Esophagus squamous epithelium (tissue), 5 donors: ENCODE measurements around the gene SIX2. TPM values are rescaled to one million over a fixed set of nuclear protein-coding genes. Genes with fewer than 3 reads are reported as not detected.

ENCODE experiments used
- DNase-seq: peaks from one replicate; lab custom pipeline; 2025; lab: John Stamatoyannopoulos, UW
- H3K27ac ChIP-seq, 4 donors: fragments of 200-600 bp; sonication (generic); one replicate each; pipeline ENCODE4 v1.5.1; 2016 to 2019; ENCODE audit warnings: mild to moderate bottlenecking in 1 of 4
- H3K27me3 ChIP-seq, 4 donors: fragments of 200-600 bp; sonication (generic); 1 replicate in 3 of 4; 2 replicates in 1 of 4; pipeline versions ENCODE4 v1.5.1 to v1.6.0; 2017 to 2021; ENCODE audit warnings: antibody characterized with exemption in 1 of 4
- H3K36me3 ChIP-seq, 3 donors: fragments of 200-600 bp; sonication (generic); one replicate each; pipeline ENCODE4 v1.5.1; 2016 to 2019
- H3K4me1 ChIP-seq, 3 donors: fragments of 200-600 bp; sonication (generic); one replicate each; pipeline ENCODE4 v1.5.1; 2017 to 2019
- H3K4me3 ChIP-seq, 4 donors: fragments of 200-600 bp; sonication (generic); 1 replicate in 3 of 4; 2 replicates in 1 of 4; pipeline ENCODE4 v1.5.1; 2016 to 2019; ENCODE audit warnings: mild to moderate bottlenecking in 2 of 4, moderate library complexity in 1 of 4
- H3K9me3 ChIP-seq, 3 donors: fragments of 200-600 bp; sonication (generic); one replicate each; pipeline ENCODE4 v1.5.1; 2016 to 2019
- POLR2A ChIP-seq, 4 donors: fragments of 450-650 bp; IDR thresholded peaks; one replicate each; pipeline ENCODE4 v1.6.1; 2017; ENCODE audit warnings: antibody characterized with exemption in 4 of 4, mild to moderate bottlenecking in 4 of 4, moderate library complexity in 3 of 4
- WGBS, 2 donors: methylation state at CpG; one replicate each; pipeline ENCODE4 v1.1.5; 2018; 5-methylcytosine and 5-hydroxymethylcytosine counted together
- intact Hi-C: fragments of 100-400 bp; cut with DNase I; formaldehyde crosslinking; loops from one replicate; pipeline ENCODE4 v1.15.0; 2022
- total RNA-seq, 4 donors: library from RNA; depleted of rRNA; stranded (reverse); fragments of >200 nt; gene quantifications; one replicate each; pipeline ENCODE4 v1.1.0, GENCODE V29; 2016
- TF ChIP-seq, protein P1 (sequence below), 6 experiments: fragments of 450-650 bp in 4 of 6; fragments of 200-600 bp in 2 of 6; sonication (generic) in 2 of 6; IDR thresholded peaks; one replicate each; pipeline ENCODE4 v1.5.1; 2016 to 2019; ENCODE audit warnings: antibody characterized with exemption in 6 of 6, mild to moderate bottlenecking in 4 of 6, moderate library complexity in 4 of 6
- donor health status: DM: yes; HTN: yes; CAD: no.

The SIX2 gene
- total RNA-seq, 4 donors from 2014 or later = 0.19 TPM; not detected in 3

DNA sequence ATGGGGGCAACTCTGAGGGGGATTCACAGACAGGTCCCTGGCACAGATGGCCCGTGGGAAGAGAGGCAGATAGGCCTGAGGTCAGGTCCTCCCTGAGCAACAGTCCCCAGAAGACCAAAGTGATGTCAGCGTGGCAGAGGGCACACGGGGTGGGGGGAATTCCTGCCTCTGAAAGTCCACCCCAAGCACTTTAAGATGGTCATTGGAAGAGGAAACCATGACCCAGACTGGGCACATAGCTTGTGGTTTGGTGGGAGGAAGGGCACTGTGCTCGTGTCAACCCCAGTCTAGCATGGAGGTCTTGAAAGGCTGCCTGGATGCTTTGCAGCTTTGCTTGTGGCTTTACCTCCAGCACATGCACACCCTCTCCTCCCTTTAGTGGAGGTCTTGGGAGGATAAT is 38.0 kb upstream of the SIX2 start:
- no peaks in the 10 kb centered on the region for H3K4me1 ChIP-seq
- H3K27me3 ChIP-seq = peaks cover 0 to 22% (median 1%) of the 10 kb centered on the region in 4 donors
- 58 to 63% methylated on average over 4 of the region's 4 CpGs for WGBS, 2 donors
- DNase-seq = no peak
- H3K9me3 ChIP-seq = no peaks in the 10 kb centered on the region
- H3K4me3 ChIP-seq = no peak overlapping the region
- intact Hi-C loops = no loop called here
- no peaks in the 10 kb centered on the region for H3K36me3 ChIP-seq
- H3K27ac ChIP-seq = no peak overlapping the region
- TF ChIP-seq, protein P1, sequence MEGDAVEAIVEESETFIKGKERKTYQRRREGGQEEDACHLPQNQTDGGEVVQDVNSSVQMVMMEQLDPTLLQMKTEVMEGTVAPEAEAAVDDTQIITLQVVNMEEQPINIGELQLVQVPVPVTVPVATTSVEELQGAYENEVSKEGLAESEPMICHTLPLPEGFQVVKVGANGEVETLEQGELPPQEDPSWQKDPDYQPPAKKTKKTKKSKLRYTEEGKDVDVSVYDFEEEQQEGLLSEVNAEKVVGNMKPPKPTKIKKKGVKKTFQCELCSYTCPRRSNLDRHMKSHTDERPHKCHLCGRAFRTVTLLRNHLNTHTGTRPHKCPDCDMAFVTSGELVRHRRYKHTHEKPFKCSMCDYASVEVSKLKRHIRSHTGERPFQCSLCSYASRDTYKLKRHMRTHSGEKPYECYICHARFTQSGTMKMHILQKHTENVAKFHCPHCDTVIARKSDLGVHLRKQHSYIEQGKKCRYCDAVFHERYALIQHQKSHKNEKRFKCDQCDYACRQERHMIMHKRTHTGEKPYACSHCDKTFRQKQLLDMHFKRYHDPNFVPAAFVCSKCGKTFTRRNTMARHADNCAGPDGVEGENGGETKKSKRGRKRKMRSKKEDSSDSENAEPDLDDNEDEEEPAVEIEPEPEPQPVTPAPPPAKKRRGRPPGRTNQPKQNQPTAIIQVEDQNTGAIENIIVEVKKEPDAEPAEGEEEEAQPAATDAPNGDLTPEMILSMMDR (IDR thresholded peaks at IDR 0.05) = no peak
- no peak for TF ChIP-seq POLR2A (IDR thresholded peaks at IDR 0.05)

DNA sequence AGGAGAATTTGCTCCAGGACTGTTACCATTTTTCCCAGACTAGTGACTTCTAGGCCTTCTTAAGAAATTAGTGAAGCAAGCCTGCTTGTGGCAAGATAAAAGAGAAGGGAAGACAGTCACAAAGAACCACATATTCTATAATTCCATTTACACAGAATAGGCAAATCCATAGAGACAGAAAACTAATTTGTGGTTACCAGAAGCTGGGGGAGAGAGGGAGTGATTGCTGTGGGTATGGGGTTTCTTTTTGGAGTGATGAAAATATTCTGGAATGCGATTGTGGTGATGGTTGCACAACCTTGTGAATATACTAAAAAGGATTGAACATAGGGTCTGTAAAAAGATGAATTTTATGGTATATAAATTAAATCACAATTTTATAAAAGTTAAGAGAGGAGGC is 37.5 kb upstream of the SIX2 start:
- intact Hi-C loops = no loop called here
- Histone ChIP-seq H3K27me3 (peaks cover 0 to 27% (median 1%) of the 10 kb centered on the region in 4 donors), H3K27ac (no peak overlapping the region), H3K36me3 (no peaks in the 10 kb centered on the region), H3K4me1 (no peaks in the 10 kb centered on the region), H3K9me3 (no peaks in the 10 kb centered on the region), H3K4me3 (no peak overlapping the region)
- 89 to 92% methylated on average over 1 of the region's 1 CpG for WGBS, 2 donors
- no peak for DNase-seq
- TF ChIP-seq, protein P1 (IDR thresholded peaks at IDR 0.05) = no peak
- no peak for TF ChIP-seq POLR2A (IDR thresholded peaks at IDR 0.05)

DNA sequence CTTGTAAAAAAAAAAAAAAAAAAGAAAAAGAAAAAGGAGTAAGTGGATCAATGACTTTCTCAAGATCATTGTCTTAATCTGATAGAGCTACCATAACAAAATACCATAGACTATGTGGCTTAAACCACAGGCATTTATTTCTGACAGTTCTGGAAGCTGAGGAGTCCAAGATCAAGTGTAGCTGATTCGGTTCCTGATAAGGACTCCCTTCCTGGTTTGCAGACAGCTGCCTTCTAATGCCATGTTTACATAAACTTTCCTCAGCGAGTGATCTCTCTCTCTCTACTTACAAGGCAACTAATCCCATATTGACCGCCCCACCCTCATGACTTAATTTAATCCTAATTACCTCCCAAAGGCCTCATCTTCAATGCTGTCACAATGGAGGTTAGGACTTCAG is 36.5 kb upstream of the SIX2 start:
- no peak overlapping the region for H3K4me3 ChIP-seq
- H3K4me1 ChIP-seq = no peaks in the 10 kb centered on the region
- WGBS, 2 donors = 63 to 79% methylated on average over 3 of the region's 3 CpGs
- DNase-seq = no peak
- TF ChIP-seq, protein P1 (IDR thresholded peaks at IDR 0.05) = no peak
- no peak for TF ChIP-seq POLR2A (IDR thresholded peaks at IDR 0.05)
- no peaks in the 10 kb centered on the region for H3K9me3 ChIP-seq
- no peak overlapping the region for H3K27ac ChIP-seq
- H3K27me3 ChIP-seq = peaks cover 0 to 33% (median 1%) of the 10 kb centered on the region in 4 donors
- H3K36me3 ChIP-seq = no peaks in the 10 kb centered on the region
- intact Hi-C loops = no loop called here

DNA sequence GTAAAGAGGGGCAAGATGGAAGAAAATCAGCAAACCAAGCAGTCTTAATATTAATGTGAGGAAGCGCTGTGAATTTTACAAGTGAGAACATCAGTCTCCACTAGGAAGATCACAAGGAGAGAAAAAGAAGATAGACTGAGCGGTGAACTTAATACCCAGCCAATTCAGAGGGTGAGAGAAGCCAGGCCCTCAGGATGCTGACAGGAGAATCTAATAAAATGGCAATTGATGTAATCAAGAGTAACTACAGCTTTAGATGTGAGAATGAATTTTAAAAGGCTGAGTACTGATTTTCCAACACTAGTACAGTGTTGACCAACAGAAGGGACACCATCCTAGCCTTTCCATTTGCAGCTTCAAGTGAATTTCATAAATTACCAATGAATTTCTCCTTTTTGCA is 35.7 kb upstream of the SIX2 start:
- TF ChIP-seq, protein P1 (IDR thresholded peaks at IDR 0.05) = no peak
- TF ChIP-seq POLR2A (IDR thresholded peaks at IDR 0.05) = no peak
- peaks cover 0 to 33% (median 1%) of the 10 kb centered on the region in 4 donors for H3K27me3 ChIP-seq
- 92 to 96% methylated on average over 2 of the region's 2 CpGs for WGBS, 2 donors
- no peak overlapping the region for H3K27ac ChIP-seq
- H3K36me3 ChIP-seq = no peaks in the 10 kb centered on the region
- DNase-seq = no peak
- intact Hi-C loops = no loop called here
- H3K4me1 ChIP-seq = no peaks in the 10 kb centered on the region
- no peak overlapping the region for H3K4me3 ChIP-seq
- no peaks in the 10 kb centered on the region for H3K9me3 ChIP-seq

DNA sequence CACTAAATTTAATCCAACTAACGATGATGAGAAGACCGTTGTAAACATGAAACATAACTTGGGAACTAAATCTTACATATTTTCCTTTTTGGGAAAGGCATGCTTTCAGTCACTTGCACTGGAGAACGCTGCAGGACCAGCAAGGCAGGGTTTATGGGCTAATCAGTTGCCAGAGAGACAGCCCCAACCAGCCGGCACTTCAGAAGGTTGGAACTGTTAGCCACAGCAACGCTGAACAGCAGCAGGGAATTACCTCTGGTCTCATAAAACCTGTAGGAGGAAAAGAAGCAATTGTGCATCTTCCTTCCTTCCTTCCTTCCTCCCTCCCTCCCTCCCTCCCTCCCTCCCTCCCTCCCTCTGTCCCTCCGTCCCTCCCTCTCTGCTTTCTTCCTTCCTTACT is 33.9 kb upstream of the SIX2 start:
- Histone ChIP-seq H3K4me3 (no peak overlapping the region), H3K27ac (no peak overlapping the region), H3K27me3 (peaks cover 0 to 33% (median 1%) of the 10 kb centered on the region in 4 donors), H3K36me3 (no peaks in the 10 kb centered on the region), H3K4me1 (no peaks in the 10 kb centered on the region), H3K9me3 (no peaks in the 10 kb centered on the region)
- no peak for TF ChIP-seq POLR2A (IDR thresholded peaks at IDR 0.05)
- TF ChIP-seq, protein P1 (IDR thresholded peaks at IDR 0.05) = no peak
- no peak for DNase-seq
- 40 to 48% methylated on average over 6 of the region's 6 CpGs for WGBS, 2 donors
- intact Hi-C loops = no loop called here
